K562 treated with DMSO at 1 percent for 48 hours (cell line): Measurements from ENCODE around the gene FRRS1L. TPM values are rescaled to one million over a fixed set of nuclear protein-coding genes. Genes with fewer than 3 reads are reported as not detected.

Experiments used
- total RNA-seq: library from RNA; unstranded; fragments of 300-600 nt; gene quantifications from 2 replicates; pipeline ENCODE4 v1.2.3, GENCODE V29; 2022; ENCODE audit warnings: low replicate concordance; ENCODE audit errors: extremely low read depth

Gene FRRS1L, protein sequence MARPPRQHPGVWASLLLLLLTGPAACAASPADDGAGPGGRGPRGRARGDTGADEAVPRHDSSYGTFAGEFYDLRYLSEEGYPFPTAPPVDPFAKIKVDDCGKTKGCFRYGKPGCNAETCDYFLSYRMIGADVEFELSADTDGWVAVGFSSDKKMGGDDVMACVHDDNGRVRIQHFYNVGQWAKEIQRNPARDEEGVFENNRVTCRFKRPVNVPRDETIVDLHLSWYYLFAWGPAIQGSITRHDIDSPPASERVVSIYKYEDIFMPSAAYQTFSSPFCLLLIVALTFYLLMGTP
- not detected in 2 replicates for total RNA-seq

DNA sequence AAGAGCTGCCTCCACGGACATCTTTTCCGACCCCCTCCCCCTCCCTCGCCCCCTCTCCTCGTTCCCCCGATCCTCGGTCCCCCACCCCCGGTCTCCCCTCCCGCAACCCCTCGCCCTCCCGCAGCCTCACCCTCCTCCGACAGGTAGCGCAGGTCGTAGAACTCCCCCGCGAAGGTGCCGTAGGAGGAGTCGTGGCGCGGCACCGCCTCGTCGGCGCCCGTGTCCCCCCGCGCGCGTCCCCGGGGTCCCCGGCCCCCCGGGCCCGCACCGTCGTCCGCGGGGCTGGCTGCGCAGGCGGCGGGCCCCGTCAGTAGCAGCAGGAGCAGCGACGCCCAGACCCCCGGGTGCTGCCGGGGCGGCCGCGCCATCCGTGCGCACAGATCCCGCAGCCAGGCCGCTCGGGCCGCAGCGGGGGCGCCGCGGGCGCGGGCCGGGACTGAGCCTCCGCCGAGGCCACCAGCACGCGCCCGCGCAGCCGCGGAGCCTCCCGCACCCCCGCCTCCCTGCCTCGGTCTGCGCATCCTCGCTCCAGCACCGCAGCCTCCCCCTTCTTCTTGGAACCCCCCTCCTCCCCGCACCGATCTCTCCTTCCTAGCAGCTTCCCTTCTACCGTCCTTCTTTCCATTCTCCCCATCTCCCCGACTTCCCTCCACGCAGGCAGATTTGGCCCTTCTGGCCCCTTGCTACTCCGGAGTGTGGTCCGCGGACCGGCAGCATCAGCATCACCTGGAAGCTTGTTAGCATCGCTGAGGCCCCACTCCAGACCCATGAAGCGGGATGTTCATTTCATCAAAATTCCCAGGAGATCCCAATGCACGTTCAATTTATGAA, at the start of gene FRRS1L:
Gene FRRS1L (minus strand): TSS at position 479 of the 831 bp plus-strand sequence. CDS start 111 bp downstream, at position 368.

DNA sequence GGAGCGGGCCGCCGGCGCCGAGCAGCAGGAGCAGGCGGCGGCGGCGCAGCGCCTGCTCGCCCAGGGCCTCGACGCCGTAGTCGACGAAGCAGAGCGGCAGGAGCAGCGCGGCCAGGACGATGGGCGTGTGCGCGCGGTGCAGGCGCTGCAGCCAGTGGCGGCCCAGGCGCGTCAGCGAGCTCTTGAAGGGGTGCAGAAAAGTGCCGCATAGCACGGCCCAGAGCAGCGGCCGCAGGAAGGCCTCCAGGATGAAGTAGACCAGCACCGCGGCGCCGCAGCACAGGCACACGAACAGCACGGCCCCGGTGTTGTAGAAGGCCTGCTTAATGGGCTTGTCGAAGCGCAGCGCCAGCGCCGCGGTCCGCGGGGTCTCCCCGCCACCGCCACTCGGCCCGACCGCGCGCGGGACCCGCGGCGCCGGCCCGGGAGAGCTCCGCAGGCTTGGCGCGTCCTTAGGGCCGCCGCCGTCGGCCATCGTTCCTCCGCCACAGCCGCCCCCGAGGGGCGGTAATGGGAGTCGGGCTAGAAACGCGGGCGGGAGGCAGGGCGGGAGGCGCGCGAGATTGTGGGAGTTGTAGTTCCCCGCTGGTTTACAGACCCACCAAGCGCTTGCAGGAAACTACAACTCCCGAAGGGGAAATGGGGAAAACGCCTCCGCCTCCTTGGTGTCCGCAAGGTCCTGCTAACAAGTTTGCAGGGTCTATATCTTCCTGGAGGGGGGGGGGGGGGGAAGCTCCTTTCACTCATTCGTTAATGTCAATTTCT, 47.4 kb downstream of the FRRS1L start, which contains the start of gene TMEM245:
Gene TMEM245 (minus strand): TSS at position 509 of the 765 bp plus-strand sequence. CDS start 34 bp downstream, at position 475.

Other genes starting within 250 kb of the FRRS1L start
- not detected in 2 replicates for gene ELP1, start 233.1 kb downstream of the FRRS1L start, total RNA-seq
- gene ABITRAM, start 232.8 kb downstream of the FRRS1L start, total RNA-seq, result not detected in 2 replicates
- not detected in 2 replicates for gene CTNNAL1, start 153.8 kb downstream of the FRRS1L start, total RNA-seq
- not detected in 2 replicates for gene TMEM245, start 47.3 kb downstream of the FRRS1L start, total RNA-seq
- not detected in 2 replicates for gene EPB41L4B, start 153.8 kb upstream of the FRRS1L start, total RNA-seq